Measurements from ENCODE around the gene PLCD3. TPM values are rescaled to one million over a fixed set of nuclear protein-coding genes. Genes with fewer than 3 reads are reported as not detected.

PLCD3 gene
- total and polyA plus RNA-seq, 2 of the 13 experiments (the other 11 are each of a cell fraction or from before 2014, with no cell fraction given), result 11.3 to 39.1 TPM

DNA sequence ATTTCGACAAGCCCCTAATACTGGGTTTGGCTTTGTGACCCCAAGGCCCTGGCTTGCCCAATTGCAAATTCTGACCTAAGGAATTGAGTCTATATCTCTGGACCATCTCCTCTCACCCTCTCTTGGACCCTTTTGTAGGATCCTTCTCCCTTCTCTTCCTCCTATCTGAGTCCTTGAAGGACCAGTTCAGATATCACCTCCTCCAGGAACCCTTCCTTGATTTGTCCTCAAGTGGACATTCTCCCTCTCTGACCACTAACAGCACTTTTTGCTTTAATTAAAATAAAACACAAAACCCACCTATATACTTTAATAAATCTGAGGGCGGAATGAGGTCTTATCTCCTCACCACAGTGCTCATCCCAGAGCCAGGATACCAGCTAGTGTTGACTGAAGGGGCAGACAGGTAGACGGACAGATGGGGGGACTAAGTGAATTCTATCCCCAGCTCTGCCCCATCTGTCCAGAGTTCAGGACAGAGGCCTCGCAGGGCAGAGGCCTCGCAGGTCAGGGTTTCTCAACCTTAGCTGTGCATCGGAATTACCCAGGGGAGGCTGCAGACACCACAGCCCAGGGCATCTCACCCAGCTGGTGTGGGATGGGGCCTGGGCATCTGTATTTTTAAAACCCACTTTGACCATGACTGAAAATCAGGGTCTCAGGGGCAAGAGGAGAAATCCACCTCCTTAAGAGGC is 9.1 kb downstream of the PLCD3 start (continued):
- TF ChIP-seq, protein P1, sequence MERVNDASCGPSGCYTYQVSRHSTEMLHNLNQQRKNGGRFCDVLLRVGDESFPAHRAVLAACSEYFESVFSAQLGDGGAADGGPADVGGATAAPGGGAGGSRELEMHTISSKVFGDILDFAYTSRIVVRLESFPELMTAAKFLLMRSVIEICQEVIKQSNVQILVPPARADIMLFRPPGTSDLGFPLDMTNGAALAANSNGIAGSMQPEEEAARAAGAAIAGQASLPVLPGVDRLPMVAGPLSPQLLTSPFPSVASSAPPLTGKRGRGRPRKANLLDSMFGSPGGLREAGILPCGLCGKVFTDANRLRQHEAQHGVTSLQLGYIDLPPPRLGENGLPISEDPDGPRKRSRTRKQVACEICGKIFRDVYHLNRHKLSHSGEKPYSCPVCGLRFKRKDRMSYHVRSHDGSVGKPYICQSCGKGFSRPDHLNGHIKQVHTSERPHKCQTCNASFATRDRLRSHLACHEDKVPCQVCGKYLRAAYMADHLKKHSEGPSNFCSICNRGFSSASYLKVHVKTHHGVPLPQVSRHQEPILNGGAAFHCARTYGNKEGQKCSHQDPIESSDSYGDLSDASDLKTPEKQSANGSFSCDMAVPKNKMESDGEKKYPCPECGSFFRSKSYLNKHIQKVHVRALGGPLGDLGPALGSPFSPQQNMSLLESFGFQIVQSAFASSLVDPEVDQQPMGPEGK (CRISPR knock-in tag; IDR thresholded peaks at IDR 0.05), result peak; percentile 62
- TF ChIP-seq EP300 (IDR thresholded peaks at IDR 0.05; ENCODE audit: low read depth in 2 of 2, low read length in 2 of 2) (0 out of 4 replicates have a peak, but pooled peaks of 1 of the 2 experiments have one; percentile 26), EP300 (CRISPR knock-in tag; IDR thresholded peaks at IDR 0.05; ENCODE audit: borderline replicate concordance) (no peak), NCOA2 (CRISPR knock-in tag; IDR thresholded peaks at IDR 0.05) (0 out of 2 replicates have a peak, but pooled peaks have one; percentile 18)

DNA sequence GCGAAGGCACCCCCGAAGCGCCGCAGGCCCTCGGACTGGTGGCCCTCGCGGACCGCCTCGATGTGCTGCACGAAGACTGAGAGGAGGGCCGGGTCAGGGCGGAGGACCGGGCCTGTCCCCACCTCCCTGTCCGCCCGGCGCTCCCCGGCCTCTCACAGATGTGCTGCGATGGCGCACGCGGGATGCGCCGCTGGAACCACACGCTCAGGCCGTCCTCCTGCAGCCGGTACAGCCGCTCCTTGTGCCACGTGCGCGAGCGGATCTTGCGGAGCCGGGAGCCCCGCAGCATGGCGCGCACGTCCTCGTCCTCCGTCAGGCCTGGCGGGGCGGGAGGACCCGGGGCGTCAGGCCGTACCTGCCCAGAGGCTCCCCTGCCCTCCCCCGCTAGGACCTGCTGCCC is 11.3 kb downstream of the PLCD3 start:
- intact Hi-C loops (cut with micrococcal nuclease; ENCODE audit: unreplicated experiment), result no loop called here
- DNase-seq (ENCODE audit: low spot score) (no peak), FAIRE-seq (no peak), ATAC-seq (no peak)
- Histone ChIP-seq H4K20me1 (ENCODE audit: insufficient read depth, low read length) (no peaks in the 10 kb centered on the region), H3K9me3 (ENCODE audit: low read length) (no peaks in the 10 kb centered on the region), H3K79me2 (ENCODE audit: insufficient read depth, low read length) (no peaks in the 10 kb centered on the region), H3K9ac (ENCODE audit: insufficient read depth, low read depth, low read length) (no peak overlapping the region), H3K27ac (ENCODE audit: extremely low read length, insufficient read depth, low read length) (no peak overlapping the region), H3K4me3 (replicated peaks in 1 of 3; ENCODE audit: insufficient read depth in 1 of 3, low read depth in 2 of 3, low read length in 3 of 3) (no peak overlapping the region), H2AFZ (ENCODE audit: low read length) (no peak overlapping the region), H3K4me1 (ENCODE audit: insufficient read depth, low read length) (peaks cover 46% of the 10 kb centered on the region), H3K27me3 (ENCODE audit: control insufficient read depth in 1 of 2, insufficient read depth in 2 of 2, low read length in 2 of 2) (no peaks in the 10 kb centered on the region), H3K36me3 (replicated peaks in 1 of 2; ENCODE audit: control insufficient read depth in 1 of 2, insufficient read depth in 2 of 2, low read length in 2 of 2) (peaks cover 0 to 4% of the 10 kb centered on the region in 2 experiments; a peak in 1 of 5 replicates), H3K4me2 (ENCODE audit: low read depth, low read length) (no peak overlapping the region)
- in situ Hi-C loops (cut with HindIII; ENCODE audit: extremely low pct_ligation_motif_present, low pct_unique_long_range_greater_than_20kb), result no loop called here
- WGBS (ENCODE audit: low lambda C conversion rate), result 97% methylated on average over 44 of the region's 45 CpGs
- ChIA-PET POLR2A (interaction anchor here (1.5 kb wide), 1 partner anchor 27 kb away, joined by 3 read pairs; the partner anchor contains the start of gene HEXIM1), CTCF (ENCODE audit: low intra/inter-chr PET ratio, low total read pairs) (no interaction called here)
- BruUV-seq (replicated peaks), result no TSS peak
- TF ChIP-seq GTF3A (CRISPR knock-in tag; conservative IDR thresholded peaks at IDR 0.05) (no peak), SIX4 (CRISPR knock-in tag; IDR thresholded peaks at IDR 0.05) (no peak), ZNF605 (CRISPR knock-in tag; IDR thresholded peaks at IDR 0.05) (no peak), ZNF296 (CRISPR knock-in tag; conservative IDR thresholded peaks at IDR 0.05) (no peak), YEATS2 (CRISPR knock-in tag; IDR thresholded peaks at IDR 0.05; ENCODE audit: borderline replicate concordance) (no peak), NAIF1 (CRISPR knock-in tag; IDR thresholded peaks at IDR 0.05; ENCODE audit: borderline replicate concordance) (no peak), FLYWCH1 (CRISPR knock-in tag; IDR thresholded peaks at IDR 0.05) (no peak), SAP130 (CRISPR knock-in tag; IDR thresholded peaks at IDR 0.05; ENCODE audit: low read depth) (no peak), DNMT1 (CRISPR knock-in tag; IDR thresholded peaks at IDR 0.05) (0 out of 2 replicates have a peak, but pooled peaks have one; percentile 46), ZNF749 (CRISPR knock-in tag; IDR thresholded peaks at IDR 0.05; ENCODE audit: borderline replicate concordance) (no peak)
- TF ChIP-seq, protein P2, sequence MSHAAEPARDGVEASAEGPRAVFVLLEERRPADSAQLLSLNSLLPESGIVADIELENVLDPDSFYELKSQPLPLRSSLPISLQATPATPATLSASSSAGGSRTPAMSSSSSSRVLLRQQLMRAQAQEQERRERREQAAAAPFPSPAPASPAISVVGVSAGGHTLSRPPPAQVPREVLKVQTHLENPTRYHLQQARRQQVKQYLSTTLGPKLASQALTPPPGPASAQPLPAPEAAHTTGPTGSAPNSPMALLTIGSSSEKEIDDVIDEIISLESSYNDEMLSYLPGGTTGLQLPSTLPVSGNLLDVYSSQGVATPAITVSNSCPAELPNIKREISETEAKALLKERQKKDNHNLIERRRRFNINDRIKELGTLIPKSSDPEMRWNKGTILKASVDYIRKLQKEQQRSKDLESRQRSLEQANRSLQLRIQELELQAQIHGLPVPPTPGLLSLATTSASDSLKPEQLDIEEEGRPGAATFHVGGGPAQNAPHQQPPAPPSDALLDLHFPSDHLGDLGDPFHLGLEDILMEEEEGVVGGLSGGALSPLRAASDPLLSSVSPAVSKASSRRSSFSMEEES (CRISPR knock-in tag; IDR thresholded peaks at IDR 0.05), result no peak
- TF ChIP-seq, protein P3, sequence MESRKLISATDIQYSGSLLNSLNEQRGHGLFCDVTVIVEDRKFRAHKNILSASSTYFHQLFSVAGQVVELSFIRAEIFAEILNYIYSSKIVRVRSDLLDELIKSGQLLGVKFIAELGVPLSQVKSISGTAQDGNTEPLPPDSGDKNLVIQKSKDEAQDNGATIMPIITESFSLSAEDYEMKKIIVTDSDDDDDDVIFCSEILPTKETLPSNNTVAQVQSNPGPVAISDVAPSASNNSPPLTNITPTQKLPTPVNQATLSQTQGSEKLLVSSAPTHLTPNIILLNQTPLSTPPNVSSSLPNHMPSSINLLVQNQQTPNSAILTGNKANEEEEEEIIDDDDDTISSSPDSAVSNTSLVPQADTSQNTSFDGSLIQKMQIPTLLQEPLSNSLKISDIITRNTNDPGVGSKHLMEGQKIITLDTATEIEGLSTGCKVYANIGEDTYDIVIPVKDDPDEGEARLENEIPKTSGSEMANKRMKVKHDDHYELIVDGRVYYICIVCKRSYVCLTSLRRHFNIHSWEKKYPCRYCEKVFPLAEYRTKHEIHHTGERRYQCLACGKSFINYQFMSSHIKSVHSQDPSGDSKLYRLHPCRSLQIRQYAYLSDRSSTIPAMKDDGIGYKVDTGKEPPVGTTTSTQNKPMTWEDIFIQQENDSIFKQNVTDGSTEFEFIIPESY (CRISPR knock-in tag; IDR thresholded peaks at IDR 0.05), result 0 out of 2 replicates have a peak, but pooled peaks have one; percentile 35
